HG03066 (cell line): ENCODE data around the gene PIGC.
A peak's percentile ranks its signal among the peaks of the same experiment; 100 is the strongest.

Source experiments
- ATAC-seq: cut with Tn5 transposase; IDR thresholded peaks from one replicate; pipeline ENCODE4 v1.9.1; 2021; ENCODE audit warnings: low read depth; ENCODE audit not compliant: unreplicated experiment

The PIGC gene

DNA sequence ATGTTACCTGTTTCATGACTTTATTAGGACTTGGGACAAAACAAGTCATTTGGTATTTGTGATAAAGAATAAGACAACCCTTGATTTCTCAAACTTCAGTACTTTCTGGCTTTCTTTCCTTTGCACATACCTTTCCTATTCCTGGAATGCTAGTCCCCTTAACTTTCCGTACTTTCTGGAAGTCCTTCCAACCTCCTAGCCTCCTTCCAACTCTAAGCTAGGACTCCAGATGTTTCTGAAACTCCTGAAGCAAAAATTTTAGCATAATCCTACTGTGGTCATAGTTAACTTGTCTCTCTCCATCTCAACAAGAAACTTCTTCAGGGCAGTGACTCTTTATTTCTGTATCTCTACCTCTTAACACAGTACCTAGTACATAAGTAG is 43.2 kb downstream of the PIGC start:
- no peak for ATAC-seq

DNA sequence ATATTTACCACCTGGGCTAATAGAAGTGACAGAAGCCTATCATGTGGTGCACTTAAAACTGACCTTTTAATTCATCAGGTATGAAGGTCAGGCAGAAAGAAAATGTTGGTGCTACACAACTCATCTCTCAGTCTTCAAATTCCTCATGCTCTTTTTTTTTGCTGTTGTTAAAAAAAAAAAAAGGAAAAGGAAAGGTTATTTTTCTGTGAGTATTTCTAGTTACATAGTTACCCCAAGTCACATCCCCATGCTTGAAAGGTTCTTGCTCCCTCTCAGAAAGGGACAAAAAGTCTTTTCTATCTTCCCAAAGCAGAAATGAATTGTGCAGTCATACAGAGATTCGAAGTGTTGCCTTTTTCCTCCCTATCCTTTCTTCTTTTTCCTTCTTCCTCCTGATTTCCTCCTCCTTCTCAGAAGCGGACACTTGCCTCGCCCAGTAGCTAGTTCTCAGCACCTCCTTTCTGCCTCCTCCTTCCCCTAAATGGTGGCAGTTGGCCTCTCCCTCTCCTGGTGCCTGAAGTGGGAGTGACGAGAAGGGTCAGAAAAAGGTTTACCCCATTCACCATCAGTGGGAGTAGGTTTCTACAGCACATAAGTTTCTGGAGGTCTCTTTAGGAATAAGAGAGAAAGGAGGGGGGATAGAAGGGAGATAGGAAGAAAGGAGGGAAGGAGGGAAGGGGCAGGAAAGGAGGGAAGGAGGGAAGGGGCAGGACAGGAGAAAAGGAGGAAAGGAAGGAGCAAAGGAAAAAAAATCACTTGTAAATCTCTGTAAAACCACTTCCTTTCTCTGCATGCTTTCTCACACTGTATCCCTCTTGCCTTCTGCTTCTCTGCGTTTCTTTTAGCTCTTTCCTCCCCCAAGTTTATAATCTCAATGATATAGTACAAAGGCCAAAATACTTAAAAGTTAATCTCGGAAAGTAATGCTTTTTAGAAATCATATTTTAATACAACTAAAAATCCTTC is 43.8 kb downstream of the PIGC start:
- no peak for ATAC-seq

- no peak for ATAC-seq
Observed at GRCh38 chr1:172398970-172399755, 44.7 kb downstream of the PIGC start.

DNA sequence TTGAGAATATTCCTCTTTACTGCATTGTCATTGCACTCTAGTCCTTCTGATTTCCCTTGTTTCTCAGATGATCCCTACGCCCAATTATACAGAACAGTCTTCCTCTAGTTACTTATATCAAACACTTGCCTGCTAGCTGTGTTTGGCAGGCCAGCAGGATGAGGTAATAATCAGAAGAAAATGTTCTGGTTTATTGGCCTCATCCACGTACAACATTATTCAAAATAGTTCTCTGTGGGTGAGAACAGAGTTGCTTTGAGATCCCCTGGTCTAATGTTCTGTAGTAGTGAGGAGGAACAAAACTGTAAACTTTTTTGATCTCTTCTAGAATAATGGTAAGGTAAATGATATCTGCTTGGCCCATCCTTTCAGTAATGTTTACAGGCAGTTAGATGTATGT is 45.7 kb downstream of the PIGC start:
- no peak for ATAC-seq

DNA sequence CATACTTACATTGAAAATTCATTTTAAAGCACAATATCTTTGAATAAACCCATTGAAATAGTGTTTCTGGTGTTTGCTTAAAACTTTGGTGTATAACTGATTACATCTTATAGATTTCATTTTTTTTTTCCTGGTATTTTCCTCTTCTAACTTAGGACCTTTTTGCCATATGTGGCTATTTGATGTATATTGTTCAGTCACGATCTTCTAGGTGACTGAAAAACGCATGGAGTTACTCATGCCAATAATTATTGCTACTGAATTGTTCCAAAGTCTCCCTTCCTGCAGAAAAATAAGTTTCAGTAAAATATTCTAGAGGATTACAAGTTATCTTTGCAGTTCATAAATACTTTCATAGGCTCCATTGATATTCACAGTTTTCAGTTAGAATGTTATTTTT is 46.2 kb downstream of the PIGC start:
- no peak for ATAC-seq

- ATAC-seq: no peak
Observed at GRCh38 chr1:172397221-172397620, 46.6 kb downstream of the PIGC start.

DNA sequence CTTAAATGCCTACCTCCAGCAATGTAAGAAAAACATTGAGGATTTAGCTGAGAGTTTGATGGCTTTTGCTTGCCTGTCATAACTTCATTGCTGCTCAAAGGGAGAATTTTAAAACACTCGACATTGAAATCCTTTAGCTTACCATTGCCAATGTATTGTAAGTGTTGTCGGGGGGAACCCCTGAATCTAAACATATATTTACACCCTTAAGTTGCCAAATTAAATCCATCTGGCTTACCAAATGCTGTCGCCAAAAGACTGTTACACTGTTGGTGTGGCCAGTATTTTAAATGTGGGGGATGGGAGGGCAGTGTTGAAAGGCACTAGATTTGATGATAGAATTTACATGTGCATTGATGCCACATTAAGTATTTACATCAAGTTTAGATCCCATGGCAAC is 48.3 kb downstream of the PIGC start:
- ATAC-seq: no peak

DNA sequence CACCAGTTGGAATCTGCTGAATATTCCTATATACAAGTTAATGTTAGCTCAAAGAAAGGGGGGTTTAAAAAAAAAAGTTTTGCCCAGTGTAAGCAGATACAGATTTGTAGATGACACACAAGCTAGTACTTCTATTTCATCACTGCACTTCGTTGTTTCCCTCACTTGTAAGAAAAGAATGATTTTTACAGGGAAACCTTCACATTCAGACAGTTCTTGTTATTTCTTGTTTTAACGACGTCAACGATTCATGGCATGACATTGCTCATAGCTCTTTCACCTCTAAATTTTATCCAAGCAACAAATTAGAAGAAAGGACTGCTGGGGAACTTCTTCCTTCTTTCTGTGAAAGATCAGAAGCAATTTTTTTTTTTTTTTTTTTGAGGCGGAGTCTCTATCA is 49.1 kb downstream of the PIGC start:
- no peak for ATAC-seq

DNA sequence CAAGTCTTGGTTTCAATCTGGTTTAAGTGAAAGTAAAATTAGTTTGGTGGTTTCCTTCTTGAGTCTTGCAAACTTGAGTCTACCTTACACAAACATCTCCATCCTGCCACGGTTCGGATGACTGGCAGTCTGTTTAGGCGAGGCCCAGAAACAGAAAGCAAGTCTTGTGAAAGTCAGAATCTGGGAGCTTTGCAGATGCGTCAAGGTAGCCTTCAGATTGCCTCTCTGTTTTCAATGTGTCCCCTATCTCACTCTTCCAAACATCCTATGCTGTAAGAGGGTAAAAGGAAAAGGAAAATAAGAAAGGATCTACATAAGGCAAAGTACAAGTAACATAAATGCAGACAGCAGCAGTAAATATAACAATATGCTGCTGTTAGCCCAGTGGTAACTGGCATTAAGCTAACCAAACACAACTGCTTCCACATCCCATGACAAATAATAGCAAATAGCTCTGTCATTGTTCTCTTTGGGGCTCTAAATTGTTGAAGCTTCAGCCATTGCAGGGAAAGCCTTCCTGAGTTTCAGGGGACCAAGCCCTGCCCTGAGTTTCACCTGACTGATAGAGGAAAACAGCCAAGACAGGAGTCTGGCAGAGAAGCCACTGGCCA is 49.6 kb downstream of the PIGC start:
- peak; percentile 80 for ATAC-seq

- ATAC-seq: no peak
Observed at GRCh38 chr1:172393354-172393753, 50.5 kb downstream of the PIGC start.

DNA sequence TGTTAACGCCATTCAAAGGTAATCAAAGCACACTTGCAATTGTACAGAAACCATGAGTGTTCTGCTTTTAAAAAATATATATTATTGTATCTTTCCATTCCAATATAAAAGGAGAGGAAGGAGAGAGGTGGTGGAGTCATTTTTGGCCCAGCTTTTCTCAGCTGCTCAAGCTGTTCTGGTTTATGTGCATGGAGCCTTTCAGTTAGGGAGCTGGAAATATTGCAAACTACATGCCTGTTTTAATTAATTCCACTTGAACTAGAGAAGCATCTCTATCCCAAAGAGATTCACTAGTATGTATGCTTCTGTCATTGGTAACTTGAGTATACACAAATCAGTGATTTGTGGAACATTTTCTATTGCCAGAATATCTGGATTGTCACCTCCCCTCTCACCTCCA is 51.9 kb downstream of the PIGC start:
- no peak for ATAC-seq
